GM12873 (cell line): ENCODE results near the gene CST3.

Source experiments
- TF ChIP-seq, protein P1 (sequence below): IDR thresholded peaks from 2 replicates; pipeline ENCODE4 v1.5.1; 2012; ENCODE audit warnings: low read depth, mild to moderate bottlenecking, moderate library complexity, low read length, control low read depth; ENCODE audit not compliant: insufficient read depth; ENCODE audit errors: missing control alignments

The CST3 gene

DNA sequence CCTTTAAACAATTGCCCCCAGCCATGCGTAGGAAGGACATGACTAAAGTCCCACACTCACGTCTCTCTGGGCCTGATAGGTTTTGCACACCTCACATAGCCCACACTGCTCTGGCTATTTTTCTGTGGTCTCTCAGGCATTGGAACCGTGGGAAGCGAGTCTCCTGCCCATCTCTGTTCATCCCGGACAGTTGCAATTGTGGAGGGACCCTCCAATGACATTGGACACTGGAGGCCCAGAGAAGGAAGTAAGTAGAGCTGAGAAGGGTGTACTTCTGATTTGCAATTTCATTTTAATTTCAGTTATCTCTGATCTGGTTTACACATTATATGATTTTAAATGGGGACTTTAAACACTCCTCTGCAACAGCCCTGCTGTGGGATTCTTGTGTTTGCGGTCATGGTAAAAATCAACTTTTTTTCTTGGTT, 23.3 kb upstream of the CST3 start:
- TF ChIP-seq, protein P1, sequence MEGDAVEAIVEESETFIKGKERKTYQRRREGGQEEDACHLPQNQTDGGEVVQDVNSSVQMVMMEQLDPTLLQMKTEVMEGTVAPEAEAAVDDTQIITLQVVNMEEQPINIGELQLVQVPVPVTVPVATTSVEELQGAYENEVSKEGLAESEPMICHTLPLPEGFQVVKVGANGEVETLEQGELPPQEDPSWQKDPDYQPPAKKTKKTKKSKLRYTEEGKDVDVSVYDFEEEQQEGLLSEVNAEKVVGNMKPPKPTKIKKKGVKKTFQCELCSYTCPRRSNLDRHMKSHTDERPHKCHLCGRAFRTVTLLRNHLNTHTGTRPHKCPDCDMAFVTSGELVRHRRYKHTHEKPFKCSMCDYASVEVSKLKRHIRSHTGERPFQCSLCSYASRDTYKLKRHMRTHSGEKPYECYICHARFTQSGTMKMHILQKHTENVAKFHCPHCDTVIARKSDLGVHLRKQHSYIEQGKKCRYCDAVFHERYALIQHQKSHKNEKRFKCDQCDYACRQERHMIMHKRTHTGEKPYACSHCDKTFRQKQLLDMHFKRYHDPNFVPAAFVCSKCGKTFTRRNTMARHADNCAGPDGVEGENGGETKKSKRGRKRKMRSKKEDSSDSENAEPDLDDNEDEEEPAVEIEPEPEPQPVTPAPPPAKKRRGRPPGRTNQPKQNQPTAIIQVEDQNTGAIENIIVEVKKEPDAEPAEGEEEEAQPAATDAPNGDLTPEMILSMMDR, result no peak

GRCh38 chr20:23659989-23660837, 22.5 kb upstream of the CST3 start:
- TF ChIP-seq, protein P1, result no peak

- TF ChIP-seq, protein P1, result no peak
Observed at GRCh38 chr20:23658989-23659609, 21.3 kb upstream of the CST3 start.

GRCh38 chr20:23658336-23658735, 20.6 kb upstream of the CST3 start:
- TF ChIP-seq, protein P1, result no peak

DNA sequence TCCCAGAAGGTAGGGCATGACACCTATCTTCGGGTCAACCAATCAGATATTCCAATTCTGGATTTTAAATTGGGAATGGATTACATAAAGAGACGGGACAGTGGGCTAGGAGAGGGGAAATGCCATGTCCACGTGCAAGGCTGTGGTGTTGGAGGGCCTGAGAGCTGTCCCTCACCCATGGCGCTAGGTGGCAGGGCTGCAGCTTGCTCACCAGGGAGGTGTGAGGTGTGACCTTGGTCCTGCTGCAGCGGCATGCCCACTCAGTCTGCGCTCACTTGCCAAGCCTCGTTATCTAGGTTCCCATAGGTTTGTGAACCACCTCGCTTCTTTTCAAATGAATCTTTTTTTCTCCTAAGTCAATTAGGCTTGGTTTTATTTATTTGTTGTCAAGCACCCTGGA, 19.4 kb upstream of the CST3 start:
- TF ChIP-seq, protein P1, result no peak

- TF ChIP-seq, protein P1, result no peak
Observed at GRCh38 chr20:23656372-23656771, 18.6 kb upstream of the CST3 start.

DNA sequence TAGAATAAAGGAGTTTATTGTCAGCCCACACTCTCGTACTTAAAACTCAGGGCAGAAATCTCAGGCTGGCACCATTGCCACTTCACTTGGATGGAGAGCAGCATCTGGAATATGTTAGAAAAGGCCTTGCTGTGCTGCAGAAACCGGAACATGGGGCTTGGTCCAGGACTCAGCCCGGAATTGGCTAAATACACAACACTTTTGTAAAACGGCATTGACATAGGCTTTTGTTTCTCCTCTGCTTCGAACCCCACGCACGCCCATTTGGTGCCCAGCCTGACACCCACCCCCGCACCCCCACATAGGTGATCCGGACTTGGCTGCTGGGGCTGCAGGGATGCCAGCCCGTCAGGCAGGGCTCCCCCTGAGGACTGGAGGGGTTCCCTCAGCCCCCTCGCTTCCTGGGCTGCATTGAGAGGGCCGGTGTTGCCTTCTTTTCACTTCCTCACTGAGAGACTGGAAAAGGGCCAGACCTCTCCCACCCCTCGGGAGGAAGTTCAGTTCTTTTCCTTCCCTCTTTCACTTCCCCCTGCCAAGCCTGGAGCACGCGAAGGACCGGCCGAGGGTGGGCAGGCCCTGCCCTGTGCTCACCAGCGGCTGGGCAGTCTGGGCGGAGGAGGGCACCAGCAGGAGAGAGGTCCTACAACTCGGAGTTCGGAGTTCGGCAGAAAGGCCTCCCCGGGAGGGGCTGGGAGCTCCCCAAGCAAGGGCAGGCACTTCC, 17.9 kb upstream of the CST3 start:
- TF ChIP-seq, protein P1, result no peak
